HepG2 (cell line): ENCODE results near the gene ITPK1. TPM values are rescaled to one million over a fixed set of nuclear protein-coding genes. Genes with fewer than 3 reads are reported as not detected.

Experiments used
- ATAC-seq: fragments of 200-7000 bp; cut with Tn5 transposase; 3 replicates; pipeline ENCODE4 v1.9.1; 2020; ENCODE audit warnings: mild to moderate bottlenecking, moderate library complexity
- BruUV-seq: library from RNA; stranded (reverse); fragments of 400-500 nt; replicated peaks from 2 replicates; lab custom pipeline; 2021; lab: Mats Ljungman, UMichigan
- CTCF ChIA-PET: fragments of 300-600 bp; formaldehyde crosslinking; extraction: SDS; loops from one replicate; lab custom pipeline; 2021; ENCODE audit warnings: low total read pairs, inconsistent platforms, low intra/inter-chr PET ratio; lab: Yijun Ruan, JAX
- POLR2A ChIA-PET: fragments of 350-600 bp; sonication (Branson Sonifier 250); formaldehyde crosslinking; loops from one replicate; lab custom pipeline; 2020; ENCODE audit warnings: antibody characterized with exemption, inconsistent platforms; lab: Yijun Ruan, JAX
- DNase-seq: peaks from one replicate; pipeline ENCODE4 v3.0.0-alpha.2; 2015; ENCODE audit warnings: low spot score
- FAIRE-seq: peaks from 3 replicates; lab custom pipeline; 2011; peaks lifted over from hg19 to GRCh38; lab: Jason Lieb, UNC
- H2AFZ ChIP-seq: one replicate; pipeline ENCODE4 v1.6.1; 2011; ENCODE audit warnings: low read length, inconsistent platforms
- H3K27ac ChIP-seq: fragments of 300-600 bp; 3 replicates; pipeline ENCODE4 v1.8.0; 2011; ENCODE audit warnings: mixed run types, mild to moderate bottlenecking, mixed read lengths, low read length, inconsistent platforms; ENCODE audit not compliant: insufficient read depth; ENCODE audit errors: extremely low read length
- H3K27me3 ChIP-seq, 2 experiments: fragments of 200-600 bp in 1 of 2; 2 replicates in 1 of 2; 3 replicates in 1 of 2; pipeline versions ENCODE4 v1.6.0 to v1.8.0; 2011; ENCODE audit warnings: low read length in 2 of 2, mild to moderate bottlenecking in 2 of 2, moderate library complexity in 2 of 2, inconsistent platforms in 1 of 2; ENCODE audit not compliant: insufficient read depth in 2 of 2, control insufficient read depth in 1 of 2
- H3K36me3 ChIP-seq, 2 experiments: fragments of 200-600 bp in 1 of 2; replicated peaks in 1 of 2; 2 replicates in 1 of 2; 3 replicates in 1 of 2; pipeline versions ENCODE4 v1.5.1 to v1.8.0; 2011; ENCODE audit warnings: low read length in 2 of 2, inconsistent platforms in 1 of 2; ENCODE audit not compliant: insufficient read depth in 2 of 2, control insufficient read depth in 1 of 2
- H3K4me1 ChIP-seq: 2 replicates; pipeline ENCODE4 v1.5.1; 2012; ENCODE audit warnings: low read length, inconsistent platforms; ENCODE audit not compliant: insufficient read depth
- H3K4me2 ChIP-seq: 2 replicates; pipeline ENCODE4 v1.6.0; 2011; ENCODE audit warnings: low read depth, low read length, inconsistent platforms
- H3K4me3 ChIP-seq, 3 experiments: fragments of 200-600 bp in 1 of 3; sonication (generic), shearing (Covaris generic) in 1 of 3; replicated peaks in 1 of 3; 2 replicates each; pipeline ENCODE4 v1.5.1; 2011 to 2016; ENCODE audit warnings: low read length in 3 of 3, inconsistent platforms in 2 of 3, low read depth in 2 of 3, mild to moderate bottlenecking in 2 of 3, control low read depth in 1 of 3, mixed read lengths in 1 of 3; ENCODE audit not compliant: insufficient read depth in 1 of 3
- H3K79me2 ChIP-seq: one replicate; pipeline ENCODE4 v1.6.1; 2011; ENCODE audit warnings: low read length, inconsistent platforms; ENCODE audit not compliant: insufficient read depth
- H3K9ac ChIP-seq: 2 replicates; pipeline ENCODE4 v1.6.0; 2011; ENCODE audit warnings: mild to moderate bottlenecking, low read depth, low read length, inconsistent platforms; ENCODE audit not compliant: insufficient read depth
- H3K9me3 ChIP-seq: 2 replicates; pipeline ENCODE4 v1.5.1; 2012; ENCODE audit warnings: mild to moderate bottlenecking, low read length
- H4K20me1 ChIP-seq: 2 replicates; pipeline ENCODE4 v1.6.0; 2011; ENCODE audit warnings: inconsistent platforms, mild to moderate bottlenecking, low read length, moderate library complexity; ENCODE audit not compliant: insufficient read depth
- ARNT ChIP-seq: fragments of 450-650 bp; IDR thresholded peaks from 2 replicates; pipeline ENCODE4 v1.6.1; 2017
- PBX3 ChIP-seq: sonication (generic); formaldehyde crosslinking; IDR thresholded peaks from 2 replicates; pipeline ENCODE4 v1.8.1; 2023; ENCODE audit warnings: missing genetic modification reagents, inconsistent platforms, borderline replicate concordance
- SAP130 ChIP-seq: IDR thresholded peaks from 2 replicates; pipeline ENCODE4 v1.6.1; 2016; ENCODE audit warnings: low read depth
- SIN3A ChIP-seq: IDR thresholded peaks from 2 replicates; pipeline ENCODE4 v1.6.1; 2011; ENCODE audit warnings: low read depth, mild to moderate bottlenecking, control low read depth, low read length, borderline replicate concordance
- SOX6 ChIP-seq, 2 experiments: fragments of 450-650 bp in 1 of 2; sonication (generic) in 1 of 2; formaldehyde crosslinking in 1 of 2; IDR thresholded peaks; 2 replicates each; pipeline versions ENCODE4 v1.4.0 to v1.6.1; 2017 to 2020; ENCODE audit warnings: antibody characterized with exemption in 1 of 2, mild to moderate bottlenecking in 1 of 2, missing genetic modification reagents in 1 of 2
- ZNF615 ChIP-seq: sonication (generic); formaldehyde crosslinking; IDR thresholded peaks from 2 replicates; pipeline ENCODE4 v1.5.0; 2020; ENCODE audit warnings: mild to moderate bottlenecking, missing genetic modification reagents, borderline replicate concordance
- ZNF768 ChIP-seq: sonication (generic); formaldehyde crosslinking; IDR thresholded peaks from 2 replicates; pipeline ENCODE4 v1.4.0; 2020; ENCODE audit warnings: missing genetic modification reagents
- WGBS: methylation state at CpG from one replicate; pipeline ENCODE4 v1.1.6; 2017; ENCODE audit warnings: low lambda C conversion rate; 5-methylcytosine and 5-hydroxymethylcytosine counted together
- in situ Hi-C: cut with HindIII; loops from 2 replicates; pipeline ENCODE4 v1.10.0; 2017; ENCODE audit warnings: low pct_unique_long_range_greater_than_20kb; ENCODE audit not compliant: extremely low pct_ligation_motif_present
- intact Hi-C: fragments of 100-400 bp; cut with micrococcal nuclease; formaldehyde crosslinking; loops from one replicate; pipeline ENCODE4 v1.10.0; 2022; ENCODE audit not compliant: unreplicated experiment
- polyA plus RNA-seq, 8 experiments: library from polyadenylated mRNA; depleted of rRNA in 3 of 8; stranded (reverse) in 7 of 8; unstranded in 1 of 8; fragments of >200 nt; fragmentation: Illumina TruSeq in 4 of 8; extraction: Trizol in 4 of 8; gene quantifications; 2 replicates each; pipeline versions ENCODE4 v1.2.1 to v1.2.3, GENCODE V29; 2011 to 2016; ENCODE audit warnings: low read depth in 4 of 8, missing spikeins in 1 of 8, mixed read lengths in 1 of 8; ENCODE audit not compliant: insufficient read depth in 1 of 8
- total RNA-seq, 5 experiments: library from RNA; depleted of rRNA; stranded (reverse); fragments of >200 nt; fragmentation: Illumina TruSeq; extraction: Trizol; gene quantifications; 2 replicates each; pipeline ENCODE4 v1.2.3, GENCODE V29; 2016; ENCODE audit warnings: low read depth in 1 of 5
- TF ChIP-seq, protein P1 (sequence below): IDR thresholded peaks from 2 replicates; pipeline ENCODE4 v1.4.0; 2020; ENCODE audit warnings: mild to moderate bottlenecking, missing genetic modification reagents

Gene ITPK1
- total and polyA plus RNA-seq, 2 of the 13 experiments (the other 11 are each of a cell fraction or from before 2014, with no cell fraction given) = 20.5 to 47.5 TPM

DNA sequence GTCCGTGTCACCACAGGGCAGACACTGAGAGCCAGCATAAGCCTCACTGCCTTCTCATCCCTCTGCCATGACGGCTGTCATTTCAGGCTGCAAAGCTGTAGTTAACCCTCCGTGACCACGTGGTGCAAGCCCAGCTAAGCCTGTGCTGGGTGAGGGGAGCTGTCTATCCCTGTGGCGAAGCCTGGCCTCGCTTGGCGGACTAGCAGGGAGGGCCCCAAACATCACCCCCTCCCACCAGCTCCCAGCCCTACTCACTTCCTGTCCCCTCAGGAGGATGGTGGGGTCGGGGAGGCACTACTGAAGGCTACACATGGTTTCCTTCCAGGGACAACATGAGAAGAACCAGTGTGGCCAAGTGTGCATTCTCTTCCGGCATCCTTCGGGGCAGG lies 104.6 kb downstream of the ITPK1 start:
- POLR2A ChIA-PET = interaction anchor here (1.6 kb wide), 1 partner anchor 8 kb away, joined by 5 read pairs; no protein-coding TSS in a partner anchor

DNA sequence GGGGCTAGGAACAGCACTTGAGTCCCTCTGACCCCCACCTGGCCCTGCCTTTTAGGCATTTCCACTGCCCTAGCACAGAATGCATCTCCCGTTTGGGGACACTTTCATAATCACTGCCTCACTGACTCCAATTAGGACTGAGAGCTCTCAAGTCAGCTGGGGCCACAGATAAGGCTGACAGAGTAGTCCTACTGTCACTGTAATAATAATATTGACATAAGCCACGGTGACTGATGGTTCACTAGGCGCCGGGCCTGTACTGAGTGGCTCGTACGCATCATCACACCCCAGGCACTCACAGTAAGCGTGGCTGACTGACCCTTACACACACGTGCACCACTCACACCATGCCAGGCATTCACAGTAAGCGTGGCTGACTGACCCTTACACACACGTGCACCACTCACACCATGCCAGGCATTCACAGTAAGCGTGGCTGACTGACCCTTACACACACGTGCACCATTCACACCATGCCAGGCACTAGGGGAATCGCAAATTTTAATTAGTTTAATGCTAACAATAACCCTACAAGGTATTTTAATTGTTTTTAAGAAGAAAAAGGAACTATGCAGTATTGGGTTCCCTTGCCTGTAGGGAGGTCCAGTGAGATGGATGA lies 105.1 kb downstream of the ITPK1 start:
- H3K9me3 ChIP-seq = no peaks in the 10 kb centered on the region
- POLR2A ChIA-PET = interaction anchor here (1.6 kb wide), 1 partner anchor 9 kb away, joined by 5 read pairs; no protein-coding TSS in a partner anchor
- intact Hi-C loops (no loop called here), in situ Hi-C loops (no loop called here)
- no peaks in the 10 kb centered on the region for H4K20me1 ChIP-seq
- H3K79me2 ChIP-seq = no peaks in the 10 kb centered on the region
- DNase-seq (peak; percentile 73), ATAC-seq (peak; percentile 86), FAIRE-seq (peak; percentile 61)
- H3K36me3 ChIP-seq = peaks cover 0 to 3% of the 10 kb centered on the region in 2 experiments; a peak in 3 of 5 replicates
- H3K4me1 ChIP-seq = peaks cover 49% of the 10 kb centered on the region
- 43% methylated on average over 9 of the region's 13 CpGs for WGBS
- no TSS peak for BruUV-seq
- peak overlapping the region; percentile 6; the same call in 1 of the 2 replicates for H3K9ac ChIP-seq
- no peaks in the 10 kb centered on the region for H3K27me3 ChIP-seq
- H3K4me2 ChIP-seq = peak overlapping the region; percentile 55
- CTCF ChIA-PET = no interaction called here
- H2AFZ ChIP-seq = no peak overlapping the region
- H3K27ac ChIP-seq = peak overlapping the region; percentile 18
- H3K4me3 ChIP-seq = peak overlapping the region in 1 of 3 experiments; percentile 7; a peak in 1 of 6 replicates
- TF ChIP-seq, protein P1, sequence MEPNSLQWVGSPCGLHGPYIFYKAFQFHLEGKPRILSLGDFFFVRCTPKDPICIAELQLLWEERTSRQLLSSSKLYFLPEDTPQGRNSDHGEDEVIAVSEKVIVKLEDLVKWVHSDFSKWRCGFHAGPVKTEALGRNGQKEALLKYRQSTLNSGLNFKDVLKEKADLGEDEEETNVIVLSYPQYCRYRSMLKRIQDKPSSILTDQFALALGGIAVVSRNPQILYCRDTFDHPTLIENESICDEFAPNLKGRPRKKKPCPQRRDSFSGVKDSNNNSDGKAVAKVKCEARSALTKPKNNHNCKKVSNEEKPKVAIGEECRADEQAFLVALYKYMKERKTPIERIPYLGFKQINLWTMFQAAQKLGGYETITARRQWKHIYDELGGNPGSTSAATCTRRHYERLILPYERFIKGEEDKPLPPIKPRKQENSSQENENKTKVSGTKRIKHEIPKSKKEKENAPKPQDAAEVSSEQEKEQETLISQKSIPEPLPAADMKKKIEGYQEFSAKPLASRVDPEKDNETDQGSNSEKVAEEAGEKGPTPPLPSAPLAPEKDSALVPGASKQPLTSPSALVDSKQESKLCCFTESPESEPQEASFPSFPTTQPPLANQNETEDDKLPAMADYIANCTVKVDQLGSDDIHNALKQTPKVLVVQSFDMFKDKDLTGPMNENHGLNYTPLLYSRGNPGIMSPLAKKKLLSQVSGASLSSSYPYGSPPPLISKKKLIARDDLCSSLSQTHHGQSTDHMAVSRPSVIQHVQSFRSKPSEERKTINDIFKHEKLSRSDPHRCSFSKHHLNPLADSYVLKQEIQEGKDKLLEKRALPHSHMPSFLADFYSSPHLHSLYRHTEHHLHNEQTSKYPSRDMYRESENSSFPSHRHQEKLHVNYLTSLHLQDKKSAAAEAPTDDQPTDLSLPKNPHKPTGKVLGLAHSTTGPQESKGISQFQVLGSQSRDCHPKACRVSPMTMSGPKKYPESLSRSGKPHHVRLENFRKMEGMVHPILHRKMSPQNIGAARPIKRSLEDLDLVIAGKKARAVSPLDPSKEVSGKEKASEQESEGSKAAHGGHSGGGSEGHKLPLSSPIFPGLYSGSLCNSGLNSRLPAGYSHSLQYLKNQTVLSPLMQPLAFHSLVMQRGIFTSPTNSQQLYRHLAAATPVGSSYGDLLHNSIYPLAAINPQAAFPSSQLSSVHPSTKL (CRISPR knock-in tag) = peak; percentile 43
- TF ChIP-seq SIN3A = peak; percentile 61; the same call in 1 of the 2 replicates
- no peak for TF ChIP-seq SOX6 (IDR thresholded peaks at IDR 0.05)
- TF ChIP-seq SOX6 (CRISPR knock-in tag; IDR thresholded peaks at IDR 0.05) = peak; percentile 43; the same call in 1 of the 2 replicates
- TF ChIP-seq SAP130 = peak; percentile 86

More for the DNA sequence above, 104.6 kb downstream of the ITPK1 start:
- TF ChIP-seq PBX3 (CRISPR knock-in tag) = no peak
- TF ChIP-seq ARNT = no peak
- TF ChIP-seq ZNF768 (CRISPR knock-in tag) = 0 out of 2 replicates have a peak, but pooled peaks have one; percentile 22
- TF ChIP-seq ZNF615 (CRISPR knock-in tag) = no peak
- H3K27me3 ChIP-seq = no peaks in the 10 kb centered on the region
- peaks cover 4 to 5% of the 10 kb centered on the region in 2 experiments; a peak in 4 of 5 replicates for H3K36me3 ChIP-seq
- H3K4me2 ChIP-seq = no peak overlapping the region
- H3K79me2 ChIP-seq = no peaks in the 10 kb centered on the region
- no peak overlapping the region for H3K4me3 ChIP-seq
- FAIRE-seq (no peak), ATAC-seq (peak; percentile 9; the same call in 1 of the 3 replicates), DNase-seq (no peak)
- CTCF ChIA-PET = no interaction called here
- H3K27ac ChIP-seq = no peak overlapping the region
- no peak overlapping the region for H2AFZ ChIP-seq
- intact Hi-C loops (no loop called here), in situ Hi-C loops (no loop called here)
- no TSS peak for BruUV-seq
- WGBS = 91% methylated on average over 4 of the region's 10 CpGs
- H3K9me3 ChIP-seq = no peaks in the 10 kb centered on the region
- peaks cover 54% of the 10 kb centered on the region for H3K4me1 ChIP-seq
- no peaks in the 10 kb centered on the region for H4K20me1 ChIP-seq
- H3K9ac ChIP-seq = no peak overlapping the region
